Spleen (tissue), 11 donors: Measurements from ENCODE around the gene CHD6. TPM values are rescaled to one million over a fixed set of nuclear protein-coding genes. Genes with fewer than 3 reads are reported as not detected.

ENCODE experiments used
- DNase-seq: peaks from one replicate; pipeline ENCODE4 v3.0.0-alpha.2; 2020
- H3K27ac ChIP-seq, 8 donors: fragments of 200-600 bp; sonication (generic) in 7 of 8; 1 replicate in 4 of 8; 2 replicates in 4 of 8; pipeline versions ENCODE4 v1.5.0 to v1.8.0; 2016 to 2021; ENCODE audit warnings: inconsistent platforms in 4 of 8, mild to moderate bottlenecking in 4 of 8, moderate library complexity in 1 of 8
- H3K27me3 ChIP-seq, 7 donors: fragments of 200-600 bp; sonication (generic) in 6 of 7; replicated peaks in 1 of 7; 1 replicate in 4 of 7; 2 replicates in 3 of 7; pipeline versions ENCODE4 v1.5.0 to v1.8.0; 2016 to 2021; ENCODE audit warnings: inconsistent platforms in 3 of 7, mild to moderate bottlenecking in 1 of 7
- H3K36me3 ChIP-seq, 6 donors: fragments of 200-600 bp; sonication (generic) in 5 of 6; 1 replicate in 4 of 6; 2 replicates in 2 of 6; pipeline versions ENCODE4 v1.5.0 to v1.8.0; 2016 to 2021; ENCODE audit warnings: inconsistent platforms in 2 of 6
- H3K4me1 ChIP-seq, 6 donors: fragments of 200-600 bp; sonication (generic) in 5 of 6; 1 replicate in 3 of 6; 2 replicates in 3 of 6; pipeline versions ENCODE4 v1.5.0 to v1.8.0; 2016 to 2021; ENCODE audit warnings: inconsistent platforms in 3 of 6
- H3K4me3 ChIP-seq, 8 donors: fragments of 200-600 bp; sonication (generic) in 7 of 8; 1 replicate in 4 of 8; 2 replicates in 4 of 8; pipeline versions ENCODE4 v1.5.0 to v1.8.0; 2016 to 2021; ENCODE audit warnings: inconsistent platforms in 4 of 8, mild to moderate bottlenecking in 4 of 8, moderate library complexity in 2 of 8
- H3K9me3 ChIP-seq, 8 donors: fragments of 200-600 bp; sonication (generic) in 7 of 8; 1 replicate in 4 of 8; 2 replicates in 4 of 8; pipeline versions ENCODE4 v1.5.0 to v1.8.0; 2016 to 2021; ENCODE audit warnings: inconsistent platforms in 4 of 8
- POLR2A ChIP-seq, 3 donors: fragments of 450-650 bp; IDR thresholded peaks; one replicate each; pipeline ENCODE4 v1.5.1; 2017; ENCODE audit warnings: antibody characterized with exemption in 3 of 3, mild to moderate bottlenecking in 1 of 3
- POLR2AphosphoS5 ChIP-seq, 3 donors: sonication (generic); formaldehyde crosslinking; IDR thresholded peaks; one replicate each; pipeline ENCODE4 v1.5.1; 2017; ENCODE audit warnings: antibody characterized with exemption in 3 of 3
- WGBS, 5 donors: extraction: QIAGEN DNeasy Blood & Tissue Kit in 3 of 5; methylation state at CpG; one replicate each; pipeline versions ENCODE4 v1.1.5 to v1.1.7; 2013 to 2018; 5-methylcytosine and 5-hydroxymethylcytosine counted together
- intact Hi-C: fragments of 100-400 bp; cut with DNase I; formaldehyde crosslinking; loops from one replicate; pipeline ENCODE4 v1.15.0; 2023; ENCODE audit warnings: low total_unique reads
- polyA plus RNA-seq, 3 donors: library from polyadenylated mRNA; stranded (reverse); fragments of 200-250 nt; gene quantifications; one replicate each; pipeline ENCODE4 v1.2.1, GENCODE V29; 2013
- total RNA-seq, 7 donors: library from RNA; depleted of rRNA in 3 of 7; stranded (reverse); fragments of >200 nt in 3 of 7; fragmentation: NEBNext Ultra II Directional in 4 of 7; extraction: Animal tissue kit (Norgen Biotek cat#: 25700) in 4 of 7; gene quantifications; one replicate each; pipeline versions ENCODE4 v1.1.0 to v1.2.1, GENCODE V29; 2016 to 2021
- TF ChIP-seq, protein P1 (sequence below), 11 experiments: fragments of 200-600 bp in 7 of 11; fragments of 450-650 bp in 4 of 11; sonication (generic) in 4 of 11; IDR thresholded peaks in 8 of 11; conservative IDR thresholded peaks in 3 of 11; 1 replicate in 7 of 11; 2 replicates in 4 of 11; pipeline versions ENCODE4 v1.4.0 to v1.8.0; 2016 to 2021; ENCODE audit warnings: antibody characterized with exemption in 11 of 11, inconsistent platforms in 4 of 11, mild to moderate bottlenecking in 1 of 11
- donor health status: healthy with polysubstance abuse.
- donor health status: DM: no; HTN: no; CAD: no; lungs with moderate emphysema.
- donor health status: DM: no; HTN: no; CAD: no.
- donor health status: Bipolar disorder and iron deficiency.
- donor health status: healthy.
- donor health status: DM: no; HTN: no; CAD: no.
- donor health status: DM: yes; HTN: yes; CAD: no.

Gene CHD6
- total and polyA plus RNA-seq, 10 donors: 4.2 to 68.3 (median 47.8) TPM

DNA sequence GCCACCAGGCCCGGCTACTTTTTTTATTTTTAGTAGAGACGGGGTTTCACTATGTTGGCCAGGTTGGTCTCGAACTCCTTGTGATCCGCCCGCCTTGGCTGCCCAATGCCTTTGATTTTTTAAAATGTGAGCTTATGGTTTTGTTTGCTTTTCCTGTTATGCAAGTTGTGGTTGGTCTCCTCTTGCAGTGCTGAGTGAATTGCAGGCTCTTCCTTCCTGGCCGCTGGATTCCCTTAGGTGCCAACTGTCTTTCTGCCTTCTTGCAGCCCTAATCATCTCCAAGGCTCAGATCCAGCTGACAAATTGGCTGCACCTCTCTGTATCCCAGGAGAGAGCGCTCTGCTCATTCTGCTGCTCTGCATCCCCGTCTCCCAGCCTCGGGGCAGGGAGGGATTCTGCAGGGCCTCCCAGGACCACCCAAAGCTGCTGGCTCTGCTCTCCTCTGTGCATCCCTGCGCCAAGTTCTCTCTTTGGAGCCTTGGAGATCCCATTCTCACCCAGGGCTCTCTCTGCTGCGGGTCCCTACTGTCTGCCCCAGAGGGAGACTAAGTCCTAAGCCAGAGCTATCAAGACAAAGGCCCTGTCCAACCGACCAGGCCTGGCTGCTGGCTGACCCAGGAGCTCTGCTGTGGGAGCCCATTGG lies 237.5 kb downstream of the CHD6 start:
- Histone ChIP-seq H3K9me3 (no peaks in the 10 kb centered on the region), H3K4me1 (peaks cover 0 to 3% (median 0%) of the 10 kb centered on the region in 6 donors), H3K27ac (no peak overlapping the region), H3K4me3 (no peak overlapping the region), H3K36me3 (no peaks in the 10 kb centered on the region), H3K27me3 (peaks cover 0 to 57% (median 0%) of the 10 kb centered on the region in 7 donors)
- TF ChIP-seq, protein P1, sequence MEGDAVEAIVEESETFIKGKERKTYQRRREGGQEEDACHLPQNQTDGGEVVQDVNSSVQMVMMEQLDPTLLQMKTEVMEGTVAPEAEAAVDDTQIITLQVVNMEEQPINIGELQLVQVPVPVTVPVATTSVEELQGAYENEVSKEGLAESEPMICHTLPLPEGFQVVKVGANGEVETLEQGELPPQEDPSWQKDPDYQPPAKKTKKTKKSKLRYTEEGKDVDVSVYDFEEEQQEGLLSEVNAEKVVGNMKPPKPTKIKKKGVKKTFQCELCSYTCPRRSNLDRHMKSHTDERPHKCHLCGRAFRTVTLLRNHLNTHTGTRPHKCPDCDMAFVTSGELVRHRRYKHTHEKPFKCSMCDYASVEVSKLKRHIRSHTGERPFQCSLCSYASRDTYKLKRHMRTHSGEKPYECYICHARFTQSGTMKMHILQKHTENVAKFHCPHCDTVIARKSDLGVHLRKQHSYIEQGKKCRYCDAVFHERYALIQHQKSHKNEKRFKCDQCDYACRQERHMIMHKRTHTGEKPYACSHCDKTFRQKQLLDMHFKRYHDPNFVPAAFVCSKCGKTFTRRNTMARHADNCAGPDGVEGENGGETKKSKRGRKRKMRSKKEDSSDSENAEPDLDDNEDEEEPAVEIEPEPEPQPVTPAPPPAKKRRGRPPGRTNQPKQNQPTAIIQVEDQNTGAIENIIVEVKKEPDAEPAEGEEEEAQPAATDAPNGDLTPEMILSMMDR (IDR thresholded peaks at IDR 0.05 in 8 of 11, conservative IDR thresholded peaks at IDR 0.05 in 3 of 11): no peak
- TF ChIP-seq POLR2AphosphoS5 (IDR thresholded peaks at IDR 0.05) (no peak), POLR2A (IDR thresholded peaks at IDR 0.05) (no peak)
- peak; percentile 47 for DNase-seq
- 59 to 67% (median 65%) methylated on average over 10 to 12 of the region's 12 CpGs for WGBS, 5 donors
- intact Hi-C loops: no loop called here

DNA sequence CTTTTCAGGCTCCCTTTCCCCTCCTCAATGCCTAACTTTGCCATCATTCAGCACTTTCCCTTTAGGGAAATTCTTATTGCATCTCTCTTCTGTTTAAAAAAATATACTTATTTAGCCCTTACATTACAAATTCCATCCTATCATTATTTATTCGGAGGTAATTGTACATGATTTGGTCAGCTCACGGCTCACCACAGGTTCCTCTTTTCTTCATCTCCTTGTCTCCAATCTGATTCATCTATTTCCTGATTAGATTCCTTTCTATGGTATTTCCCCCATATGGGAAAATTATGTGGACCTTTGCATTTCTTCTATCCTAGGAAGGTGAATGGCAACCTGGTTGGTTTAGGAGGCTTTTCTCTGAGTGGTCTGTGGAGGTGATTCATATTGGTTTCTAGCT lies 238.6 kb downstream of the CHD6 start:
- TF ChIP-seq, protein P1 (IDR thresholded peaks at IDR 0.05 in 8 of 11, conservative IDR thresholded peaks at IDR 0.05 in 3 of 11): no peak
- TF ChIP-seq POLR2A (IDR thresholded peaks at IDR 0.05) (no peak), POLR2AphosphoS5 (IDR thresholded peaks at IDR 0.05) (no peak)
- Histone ChIP-seq H3K27me3 (peaks cover 0 to 68% (median 0%) of the 10 kb centered on the region in 7 donors), H3K36me3 (no peaks in the 10 kb centered on the region), H3K27ac (no peak overlapping the region), H3K9me3 (no peaks in the 10 kb centered on the region), H3K4me3 (no peak overlapping the region), H3K4me1 (peaks cover 0 to 3% (median 0%) of the 10 kb centered on the region in 6 donors)
- 19 to 39% (median 31%) methylated on average over 2 of the region's 2 CpGs for WGBS, 5 donors
- intact Hi-C loops: no loop called here
- no peak for DNase-seq

DNA sequence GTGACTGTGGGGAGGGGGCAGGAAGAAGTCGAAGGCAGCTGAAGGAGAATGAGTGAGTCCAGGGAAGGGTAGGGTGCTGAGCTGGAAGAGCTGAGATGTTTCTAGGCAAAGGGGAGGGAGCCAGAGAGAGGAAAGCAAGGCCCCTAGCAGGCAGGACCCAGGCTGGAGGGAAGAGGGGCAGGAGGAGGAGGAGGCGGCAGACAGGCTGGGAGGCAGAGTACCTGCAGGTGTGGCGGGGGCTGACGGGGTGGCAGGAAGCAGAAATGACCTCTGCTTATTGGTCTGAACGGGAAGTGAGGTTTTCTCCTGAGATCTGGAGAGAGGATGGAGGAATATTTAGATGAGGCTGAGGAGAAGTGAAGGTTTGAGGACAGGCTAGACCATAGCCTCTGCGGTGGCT lies 240.9 kb downstream of the CHD6 start:
- Histone ChIP-seq H3K27ac (no peak overlapping the region), H3K9me3 (peaks cover 0 to 4% (median under 1%) of the 10 kb centered on the region in 8 donors), H3K4me3 (no peak overlapping the region), H3K36me3 (no peaks in the 10 kb centered on the region), H3K4me1 (peaks cover 0 to 3% (median 0%) of the 10 kb centered on the region in 6 donors), H3K27me3 (peaks cover 0 to 76% (median 0%) of the 10 kb centered on the region in 7 donors)
- no peak for TF ChIP-seq POLR2A (IDR thresholded peaks at IDR 0.05)
- TF ChIP-seq POLR2AphosphoS5 (IDR thresholded peaks at IDR 0.05): no peak
- TF ChIP-seq, protein P1 (IDR thresholded peaks at IDR 0.05 in 8 of 11, conservative IDR thresholded peaks at IDR 0.05 in 3 of 11): no peak
- intact Hi-C loops: no loop called here
- 22 to 33% (median 23%) methylated on average over 6 of the region's 6 CpGs for WGBS, 5 donors
- no peak for DNase-seq

DNA sequence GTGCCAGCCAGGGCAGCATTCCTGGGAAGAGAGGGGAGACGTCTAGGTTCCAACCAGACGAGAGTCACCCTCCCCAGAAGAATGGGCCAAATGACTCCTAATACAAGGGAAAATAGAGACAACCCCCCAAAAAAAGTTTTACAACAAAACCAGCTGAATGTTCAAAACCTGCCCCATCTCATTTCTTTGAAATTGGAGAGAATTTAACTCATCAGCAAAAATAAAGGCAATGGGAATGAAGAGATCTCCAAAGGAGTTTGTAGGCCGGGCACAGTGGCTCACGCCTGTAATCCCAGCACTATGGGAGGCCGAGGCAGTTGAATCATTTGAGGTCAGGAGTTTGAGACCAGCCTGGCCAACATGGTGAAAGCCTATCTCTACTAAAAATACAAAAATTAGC lies 241.8 kb downstream of the CHD6 start:
- H3K27ac ChIP-seq: no peak overlapping the region
- 84 to 94% (median 89%) methylated on average over 5 of the region's 5 CpGs for WGBS, 5 donors
- H3K27me3 ChIP-seq: peaks cover 0 to 73% (median 0%) of the 10 kb centered on the region in 7 donors
- intact Hi-C loops: no loop called here
- H3K9me3 ChIP-seq: peaks cover 0 to 13% (median 9%) of the 10 kb centered on the region in 8 donors
- TF ChIP-seq POLR2AphosphoS5 (IDR thresholded peaks at IDR 0.05): no peak
- TF ChIP-seq, protein P1 (IDR thresholded peaks at IDR 0.05 in 8 of 11, conservative IDR thresholded peaks at IDR 0.05 in 3 of 11): no peak
- H3K4me3 ChIP-seq: no peak overlapping the region
- H3K36me3 ChIP-seq: no peaks in the 10 kb centered on the region
- DNase-seq: no peak
- H3K4me1 ChIP-seq: peaks cover 0 to 3% (median 0%) of the 10 kb centered on the region in 6 donors
